ENCODE measurements around the gene ASIC2.

Gene ASIC2

DNA sequence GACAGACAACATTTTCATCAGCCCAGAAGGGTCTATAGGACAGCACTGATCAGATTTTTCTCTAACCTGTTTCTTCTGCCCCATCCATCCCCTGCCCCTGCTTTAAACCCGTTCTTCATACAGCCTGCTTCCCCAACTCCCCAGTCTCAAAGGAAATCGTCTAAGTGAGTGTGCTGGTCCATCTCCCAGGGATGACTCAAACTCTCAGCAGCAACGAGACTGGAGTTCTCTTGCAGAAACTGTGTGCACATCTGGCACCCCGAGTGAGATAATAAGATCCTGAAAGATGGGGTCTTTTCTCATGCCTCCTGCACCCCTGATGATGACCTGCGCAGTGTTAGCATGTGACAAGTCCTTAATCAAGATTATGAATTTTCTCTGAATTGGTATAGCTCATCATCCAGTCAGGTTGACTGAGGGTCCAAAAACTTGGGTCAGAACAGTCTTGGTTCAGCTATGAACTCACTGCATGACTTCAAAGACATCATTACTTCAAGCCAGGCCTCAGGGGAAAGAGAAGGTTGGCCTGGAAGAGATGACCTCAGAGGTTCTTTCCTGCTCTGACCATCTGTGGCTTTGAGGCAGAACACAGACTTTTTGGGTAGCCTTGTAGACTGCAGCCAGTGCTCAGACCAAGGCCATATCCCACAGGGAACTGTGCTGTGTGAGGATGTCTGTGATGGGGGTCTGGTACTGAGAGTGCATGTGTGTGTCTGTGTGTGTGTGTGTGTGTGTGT lies 183.6 kb downstream of the ASIC2 start:
- no peak for DNase-seq

DNA sequence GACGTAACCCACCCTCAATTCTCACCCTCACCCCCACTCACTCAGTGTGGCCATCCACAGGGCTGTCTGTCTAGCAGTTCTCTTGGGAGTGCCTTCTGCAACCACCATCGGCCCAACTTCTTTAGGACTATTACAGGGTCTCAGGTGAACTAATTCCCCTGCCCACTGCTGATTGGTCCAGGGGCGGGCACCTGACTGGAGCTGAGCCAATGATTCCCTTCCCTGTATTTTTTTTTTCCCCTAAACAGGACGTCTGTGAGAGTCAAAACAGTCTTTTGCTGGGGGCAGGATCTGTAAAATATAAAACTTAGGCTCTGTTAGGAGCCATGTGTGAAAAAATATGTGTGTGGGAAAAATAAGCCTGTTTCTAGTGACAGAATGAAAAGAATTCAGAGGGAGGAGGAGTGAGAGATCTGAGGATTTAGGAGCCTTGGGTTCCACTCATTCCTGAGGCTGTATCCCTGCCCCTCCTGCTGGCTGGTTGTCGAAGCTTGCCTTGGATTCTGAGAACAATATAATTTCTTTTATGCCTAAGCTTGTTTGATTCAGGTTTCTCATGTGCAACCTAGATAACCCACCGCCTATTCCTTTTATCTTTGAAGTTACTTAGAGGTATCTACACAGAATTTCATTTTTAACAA lies 186.4 kb downstream of the ASIC2 start:
- DNase-seq, result no peak

- no peak for DNase-seq
Measured at GRCh38 chr17:33105911-33106310, 187.2 kb downstream of the ASIC2 start.

DNA sequence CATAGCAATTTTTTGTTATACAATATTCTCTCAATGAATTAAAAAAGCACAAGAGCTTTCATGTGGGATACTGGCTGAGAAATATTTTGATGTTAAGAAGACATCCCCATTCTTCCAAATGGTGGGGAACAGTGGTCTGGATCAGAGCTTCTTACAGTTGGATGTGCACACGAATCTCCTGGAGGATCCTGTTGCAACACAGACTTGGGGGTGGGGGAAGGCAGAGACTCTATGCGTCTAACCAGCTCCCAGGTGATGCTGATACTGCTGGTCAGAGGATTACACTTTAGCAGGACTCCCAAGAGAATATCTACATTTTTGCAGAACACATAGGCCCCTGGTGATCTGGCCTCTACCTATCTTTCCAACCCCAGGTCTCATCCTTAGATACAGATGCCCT lies 193.2 kb downstream of the ASIC2 start:
- DNase-seq, result no peak

GRCh38 chr17:33099252-33099651 lies 193.8 kb downstream of the ASIC2 start:
- DNase-seq, result no peak

- no peak for DNase-seq
Measured at GRCh38 chr17:33097411-33097810, 195.7 kb downstream of the ASIC2 start.

DNA sequence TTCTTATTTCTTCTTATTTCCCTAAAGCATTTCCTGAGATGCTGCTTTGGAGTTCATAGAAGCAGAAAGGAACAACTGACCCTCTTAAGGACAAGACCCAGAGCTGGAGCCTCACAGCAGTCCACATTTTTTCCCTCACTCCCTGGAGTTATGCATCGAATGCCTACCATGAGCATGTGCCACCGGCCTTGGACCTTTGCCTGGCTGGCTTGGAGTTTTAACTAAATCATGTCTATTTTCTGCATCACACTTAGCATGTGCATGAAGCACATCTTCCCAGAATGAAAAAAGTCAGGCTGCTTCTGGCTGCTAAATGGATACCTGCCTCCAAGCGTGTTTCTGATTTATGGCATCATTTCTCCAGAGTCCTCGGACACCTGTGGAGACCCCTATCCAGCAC lies 196.9 kb downstream of the ASIC2 start:
- DNase-seq, result no peak

- no peak for DNase-seq
Measured at GRCh38 chr17:33091271-33091670, 201.8 kb downstream of the ASIC2 start.

GRCh38 chr17:33090806-33091205 lies 202.3 kb downstream of the ASIC2 start:
- DNase-seq, result no peak

DNA sequence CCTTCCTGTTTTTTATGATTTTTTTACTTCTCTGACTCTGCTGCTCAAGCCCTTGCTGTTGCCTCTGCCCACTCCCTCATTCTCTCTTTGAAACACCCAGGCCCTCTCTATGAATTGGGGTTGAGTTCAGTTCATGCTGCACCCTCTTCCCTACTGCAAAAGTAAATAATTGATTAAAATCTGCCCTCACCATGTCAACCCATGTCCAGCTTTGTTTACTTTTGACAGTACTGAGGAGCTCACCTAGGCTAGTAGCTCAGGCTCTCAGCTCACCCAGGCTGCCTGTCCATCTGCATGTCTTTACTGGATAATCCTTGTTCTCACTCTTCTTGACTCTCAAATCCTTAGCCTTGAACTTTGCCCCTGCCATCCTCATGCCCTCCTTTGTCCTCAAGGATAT lies 206.2 kb downstream of the ASIC2 start:
- no peak for DNase-seq

DNA sequence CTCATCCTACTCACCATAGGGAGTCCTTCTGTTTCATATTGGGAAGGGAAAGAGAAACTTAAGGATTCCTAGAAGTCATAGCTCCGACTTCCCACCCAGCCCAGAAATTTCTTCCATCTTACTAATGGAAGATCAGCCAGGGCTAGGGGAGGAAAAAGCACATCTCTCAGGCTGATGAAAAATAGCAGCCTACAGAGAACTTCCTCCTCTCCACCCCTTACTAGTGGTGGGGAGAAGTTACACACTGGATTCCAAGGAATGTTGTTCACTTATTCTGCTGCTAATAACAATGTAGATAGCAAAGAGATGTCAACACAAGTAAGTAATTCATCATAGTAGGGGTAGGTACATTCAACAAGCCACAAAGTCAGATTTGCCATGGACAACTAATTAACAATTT lies 207.1 kb downstream of the ASIC2 start:
- DNase-seq, result no peak

DNA sequence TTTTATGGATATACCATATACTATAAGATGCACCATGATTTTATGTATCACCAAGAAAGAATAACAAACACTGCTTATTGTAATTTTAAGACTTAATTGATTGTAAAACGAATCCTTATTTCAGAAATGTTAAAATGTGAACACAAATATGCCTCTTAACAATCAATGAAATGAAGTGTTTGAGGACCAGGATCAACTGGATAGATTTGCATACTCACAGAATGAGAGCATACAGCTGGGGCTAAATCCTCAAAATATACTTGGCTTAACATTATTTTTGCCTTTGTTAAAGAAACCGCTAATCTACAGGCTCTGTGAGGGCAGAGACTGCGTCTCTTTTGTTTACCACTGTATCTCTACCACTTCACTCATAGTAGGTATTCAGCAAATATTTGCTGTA lies 207.8 kb downstream of the ASIC2 start:
- no peak for DNase-seq

DNA sequence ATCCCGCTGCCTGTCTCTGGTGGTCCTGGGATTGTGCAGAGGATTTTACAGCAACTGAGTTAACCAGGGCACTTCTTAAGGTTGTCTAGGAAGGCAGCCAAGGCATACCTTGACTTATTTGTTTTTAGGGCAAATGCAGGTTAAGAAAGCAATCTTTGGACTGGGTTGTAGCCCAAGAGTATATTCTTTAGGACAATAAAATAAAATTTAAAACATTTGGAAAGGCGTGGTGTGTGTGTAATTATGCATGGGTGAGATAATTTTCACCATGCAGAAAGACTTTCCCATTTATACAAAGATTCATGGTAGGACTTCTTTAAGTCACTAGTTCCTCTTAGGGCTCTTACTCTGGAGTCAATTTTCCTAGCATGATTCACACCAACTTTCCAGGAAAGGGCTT lies 208.3 kb downstream of the ASIC2 start:
- no peak for DNase-seq

GRCh38 chr17:33082529-33083173 lies 210.4 kb downstream of the ASIC2 start:
- DNase-seq, result no peak

DNA sequence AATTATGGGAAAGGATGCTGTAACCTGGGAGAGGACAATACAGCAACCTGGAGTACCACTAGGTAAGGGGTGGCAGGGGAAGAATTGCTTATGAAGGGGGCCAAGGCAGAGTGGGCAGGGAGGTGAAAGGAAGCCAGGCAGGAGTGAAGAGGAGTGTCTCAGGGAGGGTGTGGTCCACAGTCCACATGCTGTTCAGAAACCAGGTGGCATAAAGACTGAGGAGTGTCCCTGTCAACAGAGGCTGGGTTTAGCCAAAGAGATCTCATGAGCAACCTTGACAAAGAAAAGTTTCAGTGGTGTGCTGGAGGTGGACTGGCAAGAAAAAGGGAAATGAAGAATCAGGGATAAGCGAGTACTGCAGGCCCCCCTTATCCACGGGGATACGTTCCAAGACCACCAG lies 213.0 kb downstream of the ASIC2 start:
- DNase-seq, result no peak

DNA sequence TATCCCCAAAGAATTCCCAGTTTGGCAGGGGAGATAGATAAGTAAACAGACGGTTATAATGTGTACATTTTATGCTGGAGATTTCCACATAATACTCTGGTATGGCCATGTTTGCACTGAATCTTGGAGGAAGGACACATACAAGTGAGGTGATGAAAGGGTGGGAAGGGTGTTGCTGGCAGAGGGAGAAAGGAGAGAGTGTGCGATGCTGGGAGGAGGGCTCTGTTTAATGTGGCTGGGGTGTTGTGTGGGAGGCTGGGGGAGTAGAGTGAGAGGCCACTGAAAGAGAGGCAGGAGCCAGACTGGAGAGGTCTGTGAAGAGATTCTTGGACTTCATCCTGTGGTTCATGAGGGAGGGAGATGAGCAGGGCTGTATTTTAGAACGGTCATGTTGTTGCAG lies 213.9 kb downstream of the ASIC2 start:
- DNase-seq, result no peak

DNA sequence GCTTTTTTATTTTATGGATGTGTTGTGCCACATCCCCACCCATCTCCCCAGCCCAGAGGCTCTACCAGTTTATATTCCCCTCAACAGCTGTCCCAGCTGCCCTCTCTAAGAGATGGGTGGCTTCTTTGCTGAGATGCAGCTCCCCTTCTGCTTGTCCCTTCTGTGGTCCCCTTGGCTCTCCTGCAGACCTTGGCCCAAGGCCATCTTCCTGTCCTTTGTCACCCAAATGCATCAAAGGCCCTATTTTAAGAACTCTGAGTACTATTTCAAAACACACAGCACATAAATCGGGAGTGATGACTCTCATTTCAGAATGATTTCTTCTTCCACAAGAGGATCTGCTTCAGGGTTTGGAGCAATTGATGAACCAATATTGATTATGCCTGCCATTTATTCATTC lies 216.1 kb downstream of the ASIC2 start:
- DNase-seq, result no peak

GRCh38 chr17:33073416-33073815 lies 219.7 kb downstream of the ASIC2 start:
- DNase-seq, result no peak

DNA sequence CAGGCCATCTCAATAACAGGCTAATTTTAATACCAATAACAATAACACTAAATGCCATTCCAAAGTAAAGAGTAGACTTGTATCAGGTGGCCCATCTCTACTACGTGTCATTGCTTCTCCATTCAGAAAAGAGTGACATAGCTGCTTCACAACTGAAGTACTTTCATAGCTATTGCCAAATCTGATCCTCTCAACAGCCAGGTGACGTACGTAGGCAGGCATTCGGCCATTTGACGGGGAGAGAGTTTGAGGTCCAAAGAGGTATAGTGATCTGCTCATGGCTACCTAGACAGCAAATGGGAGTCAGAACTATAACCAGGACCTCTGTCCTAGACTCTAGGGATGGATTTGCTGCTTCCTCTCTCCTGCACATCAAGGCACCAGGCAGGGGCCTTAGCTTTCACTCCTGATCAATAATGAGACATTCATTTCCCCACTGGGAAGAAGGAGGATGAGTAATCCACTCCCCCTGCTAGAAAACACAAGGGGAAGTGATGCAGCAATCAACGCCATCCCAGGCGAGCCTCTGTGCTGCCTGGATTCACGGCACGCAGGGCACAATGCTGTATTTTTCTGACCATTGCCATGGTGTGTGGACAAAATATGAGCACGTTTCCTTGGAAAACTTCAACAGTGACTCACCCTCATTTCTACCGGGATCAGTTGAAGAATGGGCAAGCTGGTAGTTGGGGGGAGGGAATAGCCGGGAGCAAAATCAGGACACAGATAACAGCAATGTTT lies 220.5 kb downstream of the ASIC2 start:
- no peak for DNase-seq

- DNase-seq, result no peak
Measured at GRCh38 chr17:33071656-33072055, 221.4 kb downstream of the ASIC2 start.

GRCh38 chr17:33057564-33057963 lies 235.5 kb downstream of the ASIC2 start:
- DNase-seq, result no peak

DNA sequence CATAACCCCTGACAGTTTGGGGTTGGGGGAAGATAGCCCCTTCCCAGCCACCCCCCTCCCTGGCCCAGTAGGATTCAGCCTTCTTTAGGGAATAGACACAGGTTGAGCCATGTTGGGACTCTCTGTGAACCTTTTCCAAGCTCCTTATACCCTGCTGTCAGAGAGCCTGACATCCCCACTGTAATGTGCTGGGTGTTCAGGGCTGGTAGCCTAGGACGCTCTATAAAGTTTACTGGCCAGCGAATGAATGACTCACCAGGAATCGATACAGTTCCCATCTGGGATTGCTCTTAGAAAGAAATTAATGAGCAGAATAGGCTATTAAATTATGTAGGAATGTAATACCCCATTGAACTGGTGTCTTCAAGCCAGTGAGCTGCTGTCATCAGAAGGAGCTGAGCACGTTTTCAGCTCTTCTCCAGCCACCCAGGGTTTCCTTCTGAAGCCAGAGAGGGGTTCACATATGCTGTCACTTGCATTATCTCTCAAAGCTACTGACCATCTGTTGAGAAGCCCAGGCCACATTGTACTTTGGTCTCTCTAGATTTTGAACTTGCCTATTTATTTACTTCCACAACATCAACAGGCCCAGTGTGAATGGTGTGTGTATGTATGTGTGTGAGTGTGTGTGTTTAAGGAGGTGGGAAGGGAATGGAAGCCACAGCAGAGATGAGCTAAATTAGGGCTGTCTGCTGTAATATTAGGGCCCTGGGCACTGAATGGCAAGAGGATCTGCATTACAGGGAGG lies 236.5 kb downstream of the ASIC2 start:
- DNase-seq, result no peak

DNA sequence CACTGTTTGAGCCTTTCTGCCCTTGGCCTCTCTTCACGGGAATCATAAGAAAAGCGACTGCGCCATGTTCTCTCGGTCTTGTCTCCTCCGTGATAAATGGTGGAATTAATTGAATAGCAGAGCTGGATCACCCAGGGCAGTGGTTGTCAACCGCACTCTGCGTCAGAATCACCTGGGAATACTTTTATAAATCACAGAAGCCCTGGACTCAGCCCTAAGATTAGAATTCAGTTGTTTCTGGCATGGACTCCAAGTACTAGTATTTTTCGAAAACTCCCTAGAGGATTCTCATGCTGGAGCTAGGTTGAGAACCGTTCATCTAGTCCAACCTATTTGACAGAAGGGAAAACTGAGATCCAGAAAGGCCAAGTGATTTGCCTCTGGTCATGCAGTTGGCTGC lies 237.3 kb downstream of the ASIC2 start:
- no peak for DNase-seq
